HG02642 (cell line): ENCODE data around the gene RNF214.
"Not testable (repeated sequence)": the region's sequence is repeated elsewhere in the genome, so short reads cannot be mapped to it uniquely, and the experiment has no call there.

ENCODE experiments used
- ATAC-seq: cut with Tn5 transposase; IDR thresholded peaks from one replicate; pipeline ENCODE4 v1.9.1; 2021; ENCODE audit warnings: mild to moderate bottlenecking; ENCODE audit not compliant: unreplicated experiment, poor library complexity

RNF214 gene

GRCh38 chr11:117197516-117198456 is 34.7 kb upstream of the RNF214 start:
- no peak for ATAC-seq

- no peak for ATAC-seq
Observed at GRCh38 chr11:117198613-117199012, 33.9 kb upstream of the RNF214 start.

GRCh38 chr11:117199053-117199915 is 33.2 kb upstream of the RNF214 start, which contains the start of gene TAGLN:
TSS of gene TAGLN (plus strand) at chr11:117199370. CDS start at chr11:117203014, 3,644 bp downstream.
- no peak for ATAC-seq

GRCh38 chr11:117199916-117200812 is 32.3 kb upstream of the RNF214 start:
- ATAC-seq: no peak

GRCh38 chr11:117200813-117201657 is 31.4 kb upstream of the RNF214 start:
- no peak for ATAC-seq

- ATAC-seq: no peak
Observed at GRCh38 chr11:117201658-117202305, 30.7 kb upstream of the RNF214 start.

GRCh38 chr11:117202386-117203068 is 29.9 kb upstream of the RNF214 start:
- no peak for ATAC-seq

- ATAC-seq: no peak
Observed at GRCh38 chr11:117203069-117203407, 29.4 kb upstream of the RNF214 start.

GRCh38 chr11:117204283-117205080 is 28.0 kb upstream of the RNF214 start:
- no peak for ATAC-seq

GRCh38 chr11:117205211-117205818 is 27.2 kb upstream of the RNF214 start:
- no peak for ATAC-seq

GRCh38 chr11:117206111-117206510 is 26.4 kb upstream of the RNF214 start:
- ATAC-seq: not testable (repeated sequence)

GRCh38 chr11:117206859-117207258 is 25.6 kb upstream of the RNF214 start:
- not testable (repeated sequence) for ATAC-seq

GRCh38 chr11:117207481-117207880 is 25.0 kb upstream of the RNF214 start:
- ATAC-seq: not testable (repeated sequence)

GRCh38 chr11:117208710-117209109 is 23.8 kb upstream of the RNF214 start:
- not testable (repeated sequence) for ATAC-seq

- ATAC-seq: not testable (repeated sequence)
Observed at GRCh38 chr11:117209351-117210125, 22.9 kb upstream of the RNF214 start.

- no peak for ATAC-seq
Observed at GRCh38 chr11:117210620-117211019, 21.9 kb upstream of the RNF214 start.
